GM12878 (cell line): ENCODE data around the gene ULK1. TPM values are rescaled to one million over a fixed set of nuclear protein-coding genes. Genes with fewer than 3 reads are reported as not detected.

ENCODE experiments used
- ATAC-seq: fragments of 200-7000 bp; cut with Tn5 transposase; 3 replicates; pipeline ENCODE4 v1.9.1; 2020; ENCODE audit warnings: mild to moderate bottlenecking, moderate library complexity
- BruUV-seq: library from RNA; stranded (reverse); fragments of 400-500 nt; replicated peaks from 2 replicates; lab custom pipeline; 2021; lab: Mats Ljungman, UMichigan
- CTCF ChIA-PET: fragments of 300-600 bp; sonication (Branson Sonifier 250); formaldehyde crosslinking; extraction: SDS; loops from one replicate; lab custom pipeline; 2021; ENCODE audit warnings: inconsistent platforms; lab: Yijun Ruan, JAX
- POLR2A ChIA-PET: fragments of 350-600 bp; formaldehyde crosslinking; extraction: SDS; loops from one replicate; lab custom pipeline; 2021; ENCODE audit warnings: inconsistent platforms; lab: Charles Lee
- RAD21 ChIA-PET: fragments of 300-600 bp; sonication (Branson Sonifier 250); formaldehyde crosslinking; loops from one replicate; lab custom pipeline; 2023; ENCODE audit warnings: antibody characterized with exemption; ENCODE audit not compliant: unreplicated experiment; lab: Charles Lee
- SMC1A ChIA-PET: fragments of 300-600 bp; sonication (Branson Sonifier 250); formaldehyde crosslinking; loops from one replicate; lab custom pipeline; 2023; ENCODE audit not compliant: unreplicated experiment, uncharacterized antibody; lab: Charles Lee
- DNase-seq: peaks from one replicate; pipeline ENCODE4 v3.0.0-alpha.2; 2011; ENCODE audit warnings: low read depth, low spot score
- FAIRE-seq: peaks from 3 replicates; lab custom pipeline; 2011; peaks lifted over from hg19 to GRCh38; lab: Jason Lieb, UNC
- H2AFZ ChIP-seq: 2 replicates; pipeline ENCODE4 v1.6.0; 2011; ENCODE audit warnings: low read depth, low read length, control low read depth; ENCODE audit not compliant: control insufficient read depth
- H3K27ac ChIP-seq: 2 replicates; pipeline ENCODE4 v1.5.1; 2011; ENCODE audit warnings: control low read depth; ENCODE audit not compliant: control insufficient read depth, insufficient read depth
- H3K27me3 ChIP-seq, 2 experiments: replicated peaks in 1 of 2; 2 replicates each; pipeline versions ENCODE4 v1.6.0 to v1.6.1; 2011; ENCODE audit warnings: low read length in 1 of 2; ENCODE audit not compliant: control insufficient read depth in 2 of 2, insufficient read depth in 2 of 2
- H3K36me3 ChIP-seq, 2 experiments: 2 replicates each; pipeline ENCODE4 v1.5.1; 2011; ENCODE audit warnings: low read length in 1 of 2; ENCODE audit not compliant: control insufficient read depth in 2 of 2, insufficient read depth in 2 of 2
- H3K4me1 ChIP-seq: 2 replicates; pipeline ENCODE4 v1.6.1; 2011; ENCODE audit warnings: mild to moderate bottlenecking, low read length, moderate library complexity, mixed read lengths; ENCODE audit not compliant: control insufficient read depth, insufficient read depth
- H3K4me2 ChIP-seq: 2 replicates; pipeline ENCODE4 v1.6.0; 2011; ENCODE audit warnings: control low read depth; ENCODE audit not compliant: control insufficient read depth, insufficient read depth
- H3K4me3 ChIP-seq: fragments of 200-600 bp; sonication (generic); 2 replicates; pipeline ENCODE4 v1.5.1; 2016
- H3K79me2 ChIP-seq: 2 replicates; pipeline ENCODE4 v1.6.0; 2011; ENCODE audit warnings: low read length; ENCODE audit not compliant: control insufficient read depth, insufficient read depth
- H3K9ac ChIP-seq: 2 replicates; pipeline ENCODE4 v1.8.0; 2011; ENCODE audit warnings: low read length, control low read depth, mixed read lengths; ENCODE audit not compliant: control insufficient read depth, insufficient read depth
- H3K9me3 ChIP-seq: replicated peaks from 3 replicates; pipeline ENCODE4 v1.5.1; 2011; ENCODE audit warnings: mild to moderate bottlenecking, low read length; ENCODE audit not compliant: control insufficient read depth, insufficient read depth
- H4K20me1 ChIP-seq: 2 replicates; pipeline ENCODE4 v1.6.0; 2011; ENCODE audit not compliant: control insufficient read depth, insufficient read depth
- BCL3 ChIP-seq: IDR thresholded peaks from 2 replicates; pipeline ENCODE4 v1.6.1; 2011; ENCODE audit warnings: borderline replicate concordance, low read depth, mild to moderate bottlenecking, moderate library complexity, low read length; ENCODE audit not compliant: insufficient read depth, poor library complexity, severe bottlenecking
- CEBPZ ChIP-seq: fragments of 150-350 bp; IDR thresholded peaks from 2 replicates; pipeline ENCODE4 v1.6.1; 2016; ENCODE audit warnings: low read depth, low read length
- DPF2 ChIP-seq: fragments of 450-650 bp; IDR thresholded peaks from 2 replicates; pipeline ENCODE4 v1.6.1; 2017; ENCODE audit warnings: mild to moderate bottlenecking
- IKZF2 ChIP-seq, 2 experiments: fragments of 450-650 bp; IDR thresholded peaks; 2 replicates each; pipeline ENCODE4 v1.6.1; 2017; ENCODE audit warnings: mild to moderate bottlenecking in 2 of 2, moderate library complexity in 2 of 2
- LARP7 ChIP-seq: fragments of 450-650 bp; IDR thresholded peaks from 2 replicates; pipeline ENCODE4 v1.6.1; 2017; ENCODE audit warnings: mild to moderate bottlenecking
- MXI1 ChIP-seq: fragments of 150-350 bp; IDR thresholded peaks from 2 replicates; pipeline ENCODE4 v1.6.1; 2011; ENCODE audit warnings: low read depth, mild to moderate bottlenecking, inconsistent platforms, low read length, improper control_type of control experiment
- REST ChIP-seq: IDR thresholded peaks from 2 replicates; pipeline ENCODE4 v1.6.1; 2012; ENCODE audit warnings: mild to moderate bottlenecking, low read depth, low read length
- SP1 ChIP-seq: IDR thresholded peaks from one replicate; pipeline ENCODE4 v1.6.1; 2011; ENCODE audit warnings: low read depth, low read length
- ZNF207 ChIP-seq: fragments of 450-650 bp; IDR thresholded peaks from 2 replicates; pipeline ENCODE4 v1.6.1; 2014; ENCODE audit warnings: antibody characterized with exemption, mild to moderate bottlenecking, borderline replicate concordance
- ZNF274 ChIP-seq: IDR thresholded peaks from one replicate; pipeline ENCODE4 v1.8.0; 2011; ENCODE audit not compliant: insufficient read length, insufficient read depth
- ZNF384 ChIP-seq: IDR thresholded peaks from 2 replicates; pipeline ENCODE4 v1.6.1; 2012; ENCODE audit warnings: low read depth, mild to moderate bottlenecking, low read length, improper control_type of control experiment, borderline replicate concordance
- ZNF622 ChIP-seq: fragments of 450-650 bp; IDR thresholded peaks from 2 replicates; pipeline ENCODE4 v1.6.1; 2017; ENCODE audit warnings: mild to moderate bottlenecking, inconsistent platforms
- WGBS: methylation state at CpG from one replicate; pipeline ENCODE4 v1.1.6; 2016; ENCODE audit warnings: low lambda C conversion rate; ENCODE audit not compliant: insufficient replicate concordance, insufficient coverage; ENCODE audit errors: missing lambda C conversion rate; 5-methylcytosine and 5-hydroxymethylcytosine counted together
- in situ Hi-C: fragments of 300-500 bp; cut with MboI; formaldehyde crosslinking; loops from 9 replicates; pipeline ENCODE4 v1.14.3; 2018; ENCODE audit warnings: mixed read lengths
- intact Hi-C: fragments of 100-400 bp; cut with micrococcal nuclease; formaldehyde crosslinking; loops from one replicate; pipeline ENCODE4 v1.14.2; 2022; ENCODE audit not compliant: unreplicated experiment
- polyA plus RNA-seq, 11 experiments: library from polyadenylated mRNA; depleted of rRNA in 4 of 11; unstranded in 6 of 11; stranded (reverse) in 5 of 11; fragments of >200 nt; fragmentation: Nextera tagmentation in 4 of 11; fragmentation: Illumina TruSeq in 1 of 11; extraction: Ambion mirVana in 4 of 11; extraction: Trizol in 1 of 11; gene quantifications; 1 replicate in 1 of 11; 2 replicates in 10 of 11; pipeline versions ENCODE4 v1.2.1 to v1.2.3, GENCODE V29; 2011 to 2016; ENCODE audit warnings: inconsistent platforms in 2 of 11, missing spikeins in 2 of 11, low read depth in 1 of 11
- total RNA-seq, 4 experiments: library from RNA; depleted of rRNA in 3 of 4; stranded (reverse); fragments of >200 nt in 3 of 4; fragmentation: Illumina TruSeq in 1 of 4; extraction: Trizol in 1 of 4; gene quantifications; 2 replicates each; pipeline versions ENCODE4 v1.2.1 to v1.2.3, GENCODE V29; 2013 to 2021

ULK1 gene
- total and polyA plus RNA-seq, 10 of the 15 experiments (the other 5 are each of a cell fraction or from before 2014, with no cell fraction given), result 0.13 to 14.1 (median 1.5) TPM

GRCh38 chr12:131894313-131894860 is at the start of gene ULK1 (continued):
- TF ChIP-seq DPF2, result 0 out of 2 replicates have a peak, but pooled peaks have one; percentile 27
- TF ChIP-seq SP1, result peak; percentile 58

- H4K20me1 ChIP-seq, result no peaks in the 10 kb centered on the region
- no peak overlapping the region for H3K9ac ChIP-seq
- H3K4me1 ChIP-seq, result no peaks in the 10 kb centered on the region
- no peak for FAIRE-seq
- no peak overlapping the region for H3K4me2 ChIP-seq
- ChIA-PET CTCF (no interaction called here), POLR2A (no interaction called here), SMC1A (interaction anchor here (0.6 kb wide), 1 partner anchor 632 kb away, joined by 3 read pairs; no protein-coding TSS in a partner anchor), RAD21 (no interaction called here)
- no peak overlapping the region for H3K27ac ChIP-seq
- H2AFZ ChIP-seq, result no peak overlapping the region
- no peak for DNase-seq
- ATAC-seq, result no peak
- no peaks in the 10 kb centered on the region for H3K27me3 ChIP-seq
- intact Hi-C loops, result no loop called here
- in situ Hi-C loops, result no loop called here
- H3K4me3 ChIP-seq, result no peak overlapping the region
- BruUV-seq, result no TSS peak
- H3K9me3 ChIP-seq, result no peaks in the 10 kb centered on the region
- WGBS, result 88% methylated on average over 25 of the region's 25 CpGs
- no peaks in the 10 kb centered on the region for H3K79me2 ChIP-seq
- H3K36me3 ChIP-seq, result no peaks in the 10 kb centered on the region
- TF ChIP-seq LARP7 (no peak), ZNF207 (no peak), IKZF2 (IDR thresholded peaks at IDR 0.05) (no peak), ZNF274 (no peak), ZNF622 (no peak), BCL3 (no peak), CEBPZ (no peak), ZNF384 (no peak), MXI1 (no peak), REST (no peak)
Observed at GRCh38 chr12:131844656-131845055, 49.8 kb upstream of the ULK1 start.
